Right lung (tissue), 10 donors: ENCODE data around the gene DNHD1. TPM values are rescaled to one million over a fixed set of nuclear protein-coding genes. Genes with fewer than 3 reads are reported as not detected.

Source experiments
- DNase-seq, 2 donors: peaks; one replicate each; pipeline ENCODE4 v3.0.0-alpha.2; 2013
- long read RNA-seq, 8 donors: transcript quantifications; one replicate each; lab custom pipeline, GENCODE V29; 2026
- polyA plus RNA-seq, 5 donors: library from polyadenylated mRNA; unstranded; fragments of 120-200 nt; gene quantifications; one replicate each; pipeline versions ENCODE4 v1.2.1 to v1.2.3, GENCODE V29; 2013; ENCODE audit warnings: inconsistent platforms in 1 of 5, low replicate concordance in 1 of 5; ENCODE audit not compliant: insufficient read length in 5 of 5, insufficient read depth in 1 of 5

Gene DNHD1, protein sequence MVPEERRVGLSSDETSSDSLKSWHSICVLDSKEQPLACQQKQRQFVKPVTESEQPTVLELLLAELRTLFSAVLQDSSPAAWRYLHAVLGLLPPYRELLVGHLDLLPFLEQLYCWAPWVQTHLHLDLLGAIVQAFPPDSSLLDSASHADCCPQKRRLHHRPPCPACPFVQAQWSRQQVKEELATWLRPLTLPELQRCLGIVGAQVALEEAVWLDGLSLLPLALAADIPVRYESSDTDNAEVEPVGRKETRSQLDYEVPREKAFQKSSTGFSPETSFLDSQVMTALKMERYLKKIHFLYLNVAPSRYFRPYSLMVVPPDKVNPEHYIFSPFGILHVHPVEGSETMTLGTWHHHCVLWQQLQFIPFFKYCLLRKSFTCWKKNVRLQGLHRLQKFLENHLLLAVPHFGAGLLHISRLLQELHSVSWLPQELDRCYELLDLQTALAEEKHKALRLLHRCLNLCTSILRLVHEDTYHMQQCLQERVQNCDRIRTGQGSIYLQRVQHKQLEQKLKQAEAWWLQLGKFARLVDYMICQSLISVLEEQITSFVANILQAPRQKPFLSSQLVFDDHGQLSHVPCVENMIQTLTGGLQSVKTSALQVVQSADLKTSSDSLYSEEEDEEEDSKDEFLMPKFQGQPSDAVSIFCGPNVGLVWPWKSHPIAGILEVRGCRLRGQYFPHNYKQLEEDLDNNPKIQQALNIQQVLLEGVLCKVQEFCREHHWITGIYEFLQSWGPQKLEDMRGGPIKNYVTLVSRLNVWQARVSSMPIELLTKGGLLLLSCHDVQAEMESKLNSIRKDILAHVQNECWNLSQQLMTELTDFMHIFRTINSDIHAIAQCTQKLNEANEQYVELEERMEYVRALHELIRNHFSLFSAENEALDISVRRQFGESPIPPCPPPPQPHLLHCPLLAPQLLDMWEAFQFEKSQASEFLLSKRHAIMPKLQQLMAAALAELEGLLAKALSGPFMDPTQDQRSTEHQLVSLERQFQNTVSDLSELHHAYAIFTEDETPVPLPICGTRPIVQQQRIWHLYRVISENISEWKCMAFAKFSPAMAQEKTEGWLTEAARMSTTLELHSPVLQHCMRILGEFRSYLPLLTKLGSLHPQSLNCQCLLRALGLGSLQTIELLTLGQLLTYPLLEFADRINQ (N-terminal part only)
- 10 to 100 TPM; 11.2 to 19.3 (median 16.3) TPM for polyA plus RNA-seq
- long read RNA-seq, donor 1, partial matches to known transcripts: 30 of 39 reads
- long read RNA-seq, donor 1, other reads (novel, unspliced or antisense): 9 of 39 reads
- long read RNA-seq, donor 2: 0 reads
- long read RNA-seq, donor 3, partial matches to known transcripts: 27 of 33 reads
- long read RNA-seq, donor 3, other reads (novel, unspliced or antisense): 6 of 33 reads
- long read RNA-seq, donor 4: 0 reads
- long read RNA-seq, donor 5, partial matches to known transcripts: 214 of 219 reads
- long read RNA-seq, donor 5, other reads (novel, unspliced or antisense): 5 of 219 reads
- long read RNA-seq, donor 6, partial matches to known transcripts: 10 of 17 reads
- long read RNA-seq, donor 6, other reads (novel, unspliced or antisense): 7 of 17 reads
- long read RNA-seq, donor 7, partial matches to known transcripts: 26 of 31 reads
- long read RNA-seq, donor 7, other reads (novel, unspliced or antisense): 5 of 31 reads
- long read RNA-seq, donor 8, partial matches to known transcripts: 5 of 5 reads
- long read RNA-seq, donor 8, other reads (novel, unspliced or antisense): 0 of 5 reads

GRCh38 chr11:6497069-6497839, at the start of gene DNHD1:
Gene DNHD1, plus strand, starts transcription at chr11:6497280. Its CDS starts 936 bp downstream, at chr11:6498216.
- DNase-seq: peak; percentile 56 to 59

- DNase-seq: no peak
These were observed 48.5 kb upstream of the DNHD1 start for GRCh38 chr11:6448574-6448973.

DNA sequence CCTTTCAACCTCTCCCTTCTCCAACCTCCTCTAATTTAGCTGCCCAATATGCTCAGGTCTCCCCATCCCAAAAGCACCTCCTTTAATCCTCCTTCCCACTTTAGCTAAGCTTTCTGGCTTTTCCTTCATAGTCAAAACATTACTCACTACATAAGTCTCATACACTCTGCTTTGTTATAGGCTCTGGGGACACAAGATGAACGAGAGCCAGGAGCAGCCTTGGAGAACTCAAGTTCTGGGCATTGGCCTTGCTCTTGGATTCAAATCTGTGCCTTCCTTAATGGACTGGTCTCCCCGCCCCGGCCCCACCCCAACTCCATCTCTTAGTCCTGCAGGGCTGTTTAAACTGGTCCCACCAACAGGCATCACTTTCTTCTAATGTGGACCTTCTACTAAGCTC, 44.9 kb upstream of the DNHD1 start:
- DNase-seq: no peak

DNA sequence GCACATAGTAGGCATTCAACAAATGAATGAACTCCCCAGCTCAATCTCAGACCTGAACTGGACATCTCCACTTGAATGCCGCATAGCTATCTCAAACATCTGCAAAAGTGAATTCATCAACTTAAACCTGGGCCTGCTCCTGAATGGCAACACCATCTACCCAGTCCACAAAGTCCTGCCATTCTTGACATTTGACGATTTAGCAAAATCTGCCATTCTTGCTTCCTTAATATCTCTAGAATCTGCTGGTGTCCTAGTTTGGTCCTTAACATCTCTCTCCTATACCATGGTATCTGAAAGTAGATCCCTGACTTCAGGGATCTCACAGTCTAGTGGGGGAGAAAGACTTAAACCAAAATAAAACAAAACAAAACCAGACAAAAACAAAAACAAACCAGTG, 43.9 kb upstream of the DNHD1 start:
- no peak for DNase-seq

GRCh38 chr11:6455070-6455469, 42.0 kb upstream of the DNHD1 start:
- DNase-seq: no peak

DNA sequence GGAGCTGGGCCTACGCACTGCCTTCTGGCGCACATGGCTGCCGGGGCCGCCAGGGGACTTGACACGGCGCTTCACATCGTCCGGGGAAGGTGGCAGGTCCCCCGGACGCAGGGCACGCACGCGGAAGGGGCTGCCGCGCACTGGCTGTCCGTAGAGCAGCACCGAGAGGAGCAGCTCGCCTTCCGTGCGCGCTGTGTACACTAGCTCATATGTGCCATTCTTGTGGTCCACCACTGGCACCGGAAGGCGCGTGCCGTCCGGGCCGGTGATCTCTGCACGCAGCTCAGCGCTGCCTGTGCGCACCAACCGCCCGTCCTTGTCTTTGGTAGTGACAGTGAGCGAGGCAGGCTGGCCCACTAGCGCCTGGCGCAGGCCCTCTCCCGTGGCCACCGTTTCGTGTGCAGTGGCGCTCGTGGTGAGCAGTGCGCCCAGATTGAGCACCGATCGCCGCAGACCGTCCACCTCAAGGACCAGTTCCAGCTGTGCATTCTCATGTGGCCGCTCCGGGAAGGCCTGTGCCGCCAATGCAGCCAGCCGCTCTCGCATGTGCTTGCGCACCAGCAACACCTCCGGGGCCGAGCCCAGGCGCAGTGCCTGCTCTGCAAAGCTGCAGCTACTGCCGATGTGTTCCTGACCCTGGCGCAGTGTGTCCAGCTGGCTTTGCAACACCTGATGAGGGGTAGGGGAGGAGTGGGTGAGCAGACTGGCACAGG, 40.6 kb upstream of the DNHD1 start:
- no peak for DNase-seq

DNA sequence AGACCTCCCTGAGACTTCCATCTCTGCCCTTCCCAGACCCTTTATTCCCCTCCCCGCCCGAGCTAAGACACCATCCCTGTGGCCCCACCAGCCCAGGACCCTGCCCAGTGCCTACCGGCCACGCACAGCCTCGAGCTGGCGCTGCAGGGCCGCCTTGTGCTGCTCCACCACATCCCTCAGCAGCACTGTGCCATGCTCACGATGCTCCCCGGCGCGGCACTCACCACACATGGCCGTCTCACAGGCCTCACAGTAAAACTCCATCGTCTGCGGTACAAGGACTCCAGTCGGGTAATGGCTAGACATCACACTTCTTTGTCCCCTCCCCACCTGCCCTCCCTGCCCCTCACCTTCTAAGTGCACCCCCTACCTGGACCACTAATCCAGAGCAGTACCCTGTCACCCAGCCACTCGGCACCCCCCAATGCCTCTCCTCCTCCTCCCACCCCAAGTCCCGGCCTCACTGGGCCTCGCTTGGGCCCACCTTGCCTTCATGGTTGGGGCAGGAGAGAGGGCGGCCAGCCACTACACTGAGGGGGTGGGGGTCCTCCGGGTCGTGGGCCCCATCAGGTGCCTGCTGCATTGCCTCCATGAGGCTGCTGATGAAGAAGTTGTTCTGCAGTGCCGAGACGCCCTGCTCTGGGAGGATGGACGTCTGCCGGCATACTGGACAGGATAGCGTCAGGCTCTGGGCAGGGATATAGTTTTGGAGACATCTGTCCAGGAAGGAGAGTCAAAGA, 39.3 kb upstream of the DNHD1 start:
- DNase-seq: no peak

DNA sequence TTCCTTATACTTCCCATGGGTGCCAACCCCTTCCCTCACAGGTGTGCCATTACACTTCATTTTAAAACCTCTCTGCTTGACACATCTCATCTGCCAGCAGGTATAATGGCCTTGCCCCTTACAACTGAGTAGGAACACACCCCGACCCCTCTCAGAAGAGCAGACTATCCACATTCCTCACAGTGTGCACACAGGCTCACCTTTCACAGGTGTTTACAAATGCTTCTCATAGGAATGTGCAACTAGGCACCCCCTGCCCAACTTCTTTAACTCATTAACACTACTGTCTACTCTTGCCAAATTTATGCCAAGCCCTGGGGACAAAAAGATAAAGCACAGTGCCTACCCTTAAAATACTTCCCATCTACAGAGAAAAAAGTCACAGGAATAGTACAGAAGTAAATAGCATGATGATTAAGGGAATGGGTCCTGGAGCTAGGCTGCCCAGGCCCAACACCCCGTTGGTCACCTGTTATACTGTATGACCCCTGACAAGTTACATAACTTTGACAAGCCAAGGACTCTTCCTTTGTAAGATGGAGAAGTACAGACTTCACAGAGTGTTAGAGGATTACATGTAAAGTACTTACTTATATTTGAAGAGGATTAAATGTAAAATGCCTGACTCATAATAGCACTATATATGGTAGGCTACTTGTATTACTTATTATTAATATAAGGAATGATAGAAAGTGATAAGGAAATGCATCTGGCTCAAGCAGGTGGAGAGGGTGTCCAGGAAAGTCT, 38.6 kb upstream of the DNHD1 start:
- no peak for DNase-seq

DNA sequence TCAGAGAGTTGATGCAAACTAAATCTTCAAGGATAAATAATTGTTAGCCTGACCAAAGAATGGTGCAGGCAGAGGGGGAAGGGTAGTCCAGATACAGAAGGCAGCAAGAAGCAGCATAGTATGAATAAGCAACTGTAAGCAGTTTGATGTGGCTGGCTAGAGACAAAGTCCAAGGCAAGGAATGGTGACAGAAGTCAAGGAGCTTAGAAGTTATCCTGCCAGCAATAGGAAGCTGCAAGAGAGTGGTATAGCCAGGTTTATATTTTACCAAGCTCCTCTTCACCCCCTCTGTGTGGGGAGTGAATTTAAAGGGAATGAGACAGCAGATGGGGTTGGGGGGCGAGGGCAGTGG, 38.0 kb upstream of the DNHD1 start:
- no peak for DNase-seq

- DNase-seq: peak; percentile 91 to 94
These were observed 28.2 kb upstream of the DNHD1 start for GRCh38 chr11:6468712-6469495.

DNA sequence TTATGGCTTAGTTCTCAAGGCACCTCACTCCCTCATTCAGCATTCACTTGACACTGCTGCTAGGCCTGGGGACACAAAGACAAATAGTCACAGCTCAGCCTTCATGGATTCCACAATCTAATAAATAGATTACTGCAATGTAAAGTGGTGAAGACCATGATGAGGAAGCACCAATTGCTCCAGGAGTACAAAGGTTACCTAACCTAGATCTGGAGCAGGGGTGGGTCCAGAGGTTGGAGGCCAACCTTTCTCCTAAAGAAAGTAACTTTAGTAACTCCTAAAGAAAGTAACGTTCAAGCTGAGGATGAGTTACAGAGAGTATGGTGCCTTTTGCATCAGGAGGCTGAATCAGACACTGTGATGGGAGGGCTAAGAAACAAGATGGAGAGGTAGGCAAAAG, 27.5 kb upstream of the DNHD1 start:
- no peak for DNase-seq

DNA sequence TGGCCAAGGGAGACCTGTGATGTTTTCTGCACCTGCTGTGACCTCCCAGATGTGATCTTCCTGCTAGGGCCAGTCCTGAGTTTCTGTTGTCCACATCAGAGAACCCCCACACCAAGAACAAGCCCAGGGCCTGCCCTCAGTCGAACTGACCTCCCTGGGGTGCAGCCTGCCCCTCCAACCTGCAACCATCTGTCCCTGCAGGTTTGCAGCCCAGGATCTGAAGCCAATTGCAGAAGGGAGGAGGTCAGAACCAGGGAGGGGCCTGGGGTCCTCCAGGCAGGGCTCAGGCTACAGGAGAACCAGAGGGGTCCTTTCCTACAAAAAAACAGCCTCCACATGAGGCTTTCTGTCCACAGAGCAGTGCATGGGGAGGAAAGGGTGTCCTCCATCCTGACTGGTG, 24.1 kb upstream of the DNHD1 start:
- DNase-seq: no peak

GRCh38 chr11:6473451-6474412, 23.3 kb upstream of the DNHD1 start, which contains the start of gene TRIM3:
Gene TRIM3, minus strand, starts transcription at chr11:6473941. Its CDS starts 8,246 bp downstream, at chr11:6465695.
- peak; percentile 86 for DNase-seq

- DNase-seq: no peak
These were observed 22.7 kb upstream of the DNHD1 start for GRCh38 chr11:6474413-6474792.

DNA sequence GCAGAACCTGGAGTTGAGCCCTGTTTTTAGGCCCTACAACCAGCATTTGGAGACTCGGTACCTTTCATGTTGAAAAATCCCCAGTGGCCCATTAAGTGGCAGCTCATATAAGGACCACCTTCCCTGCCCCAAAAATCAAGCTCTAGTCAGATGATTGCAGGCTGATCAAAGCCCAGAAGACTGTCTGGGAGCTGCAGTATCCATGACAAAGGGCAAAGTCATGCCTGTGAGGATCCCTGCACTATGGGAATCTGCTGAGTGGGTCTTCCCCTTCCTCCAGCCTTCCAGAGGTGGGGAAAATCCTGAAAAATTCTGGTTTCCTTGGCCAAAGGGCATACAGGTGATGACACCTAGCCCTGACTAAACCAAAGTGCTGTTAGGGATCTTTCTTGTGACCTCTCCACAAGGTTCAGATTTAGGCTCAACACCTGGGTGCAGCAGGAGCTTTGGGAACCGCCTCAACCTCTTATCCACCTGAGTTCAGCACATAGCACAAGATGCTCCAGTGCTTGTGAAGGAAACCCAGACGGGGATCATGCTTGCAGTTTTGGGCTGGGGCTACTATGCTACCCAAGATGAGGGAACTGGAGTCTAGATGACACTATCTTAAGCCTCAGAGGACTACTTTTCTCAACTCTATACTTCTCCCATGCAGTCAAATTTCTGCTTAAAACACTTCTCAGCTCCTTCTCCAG, 22.1 kb upstream of the DNHD1 start:
- DNase-seq: no peak
